Neural crest cell (in vitro differentiated cells): ENCODE data around the gene OPN5. TPM values are rescaled to one million over a fixed set of nuclear protein-coding genes. Genes with fewer than 3 reads are reported as not detected.

Experiments
- DNase-seq: peaks from one replicate; pipeline ENCODE4 v3.0.0; 2021; ENCODE audit warnings: low read depth, mixed read lengths, low spot score
- H3K27ac Mint-ChIP-seq: one replicate; pipeline ENCODE4 v1.8.0; 2021; ENCODE audit warnings: mild to moderate bottlenecking, mixed read lengths; ENCODE audit not compliant: unreplicated experiment
- H3K27me3 Mint-ChIP-seq: 2 replicates; pipeline ENCODE4 v1.8.0; 2021; ENCODE audit warnings: low read depth, mild to moderate bottlenecking, mixed read lengths
- H3K36me3 Mint-ChIP-seq: 2 replicates; pipeline ENCODE4 v1.8.0; 2021; ENCODE audit warnings: low read depth, mild to moderate bottlenecking, mixed read lengths
- H3K4me1 Mint-ChIP-seq: 2 replicates; pipeline ENCODE4 v1.8.0; 2021; ENCODE audit warnings: mixed read lengths
- H3K4me3 Mint-ChIP-seq: one replicate; pipeline ENCODE4 v1.8.0; 2021; ENCODE audit warnings: mild to moderate bottlenecking, mixed read lengths
- H3K9me3 Mint-ChIP-seq: 2 replicates; pipeline ENCODE4 v1.8.0; 2021; ENCODE audit warnings: mixed read lengths
- total RNA-seq: library from RNA; stranded (reverse); gene quantifications from 2 replicates; pipeline ENCODE4 v1.2.1, GENCODE V29; 2021
- TF ChIP-seq, protein P1 (sequence below): fragments of 200-600 bp; sonication (generic); conservative IDR thresholded peaks from 2 replicates; pipeline ENCODE4 v1.5.0; 2021; ENCODE audit warnings: antibody characterized with exemption, mild to moderate bottlenecking

The OPN5 gene
- total RNA-seq, 1 donor from 2014 or later: not detected

DNA sequence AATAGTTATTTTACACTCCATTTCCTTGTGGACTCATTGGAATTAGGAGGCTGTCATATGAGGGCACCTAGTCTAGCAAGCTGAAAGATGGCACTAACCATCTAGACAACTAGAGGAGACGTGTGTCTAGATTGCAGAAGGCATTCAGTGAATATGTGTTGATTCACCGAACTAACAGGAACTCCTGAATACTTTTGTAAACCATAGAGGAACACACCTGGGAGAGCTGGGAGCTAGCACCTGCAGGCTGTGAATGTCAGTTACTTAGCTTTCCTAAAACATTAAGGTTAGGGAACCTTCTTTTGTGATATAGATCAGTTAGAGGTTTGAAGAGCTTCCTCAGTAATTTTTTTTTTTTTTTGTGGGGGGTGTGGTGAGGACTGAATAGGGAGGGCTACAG lies 7.7 kb downstream of the OPN5 start:
- H3K4me1 Mint-ChIP-seq: peaks cover 3% of the 10 kb centered on the region
- H3K36me3 Mint-ChIP-seq: no peaks in the 10 kb centered on the region
- no peak overlapping the region for H3K4me3 Mint-ChIP-seq
- no peak for DNase-seq
- TF ChIP-seq, protein P1, sequence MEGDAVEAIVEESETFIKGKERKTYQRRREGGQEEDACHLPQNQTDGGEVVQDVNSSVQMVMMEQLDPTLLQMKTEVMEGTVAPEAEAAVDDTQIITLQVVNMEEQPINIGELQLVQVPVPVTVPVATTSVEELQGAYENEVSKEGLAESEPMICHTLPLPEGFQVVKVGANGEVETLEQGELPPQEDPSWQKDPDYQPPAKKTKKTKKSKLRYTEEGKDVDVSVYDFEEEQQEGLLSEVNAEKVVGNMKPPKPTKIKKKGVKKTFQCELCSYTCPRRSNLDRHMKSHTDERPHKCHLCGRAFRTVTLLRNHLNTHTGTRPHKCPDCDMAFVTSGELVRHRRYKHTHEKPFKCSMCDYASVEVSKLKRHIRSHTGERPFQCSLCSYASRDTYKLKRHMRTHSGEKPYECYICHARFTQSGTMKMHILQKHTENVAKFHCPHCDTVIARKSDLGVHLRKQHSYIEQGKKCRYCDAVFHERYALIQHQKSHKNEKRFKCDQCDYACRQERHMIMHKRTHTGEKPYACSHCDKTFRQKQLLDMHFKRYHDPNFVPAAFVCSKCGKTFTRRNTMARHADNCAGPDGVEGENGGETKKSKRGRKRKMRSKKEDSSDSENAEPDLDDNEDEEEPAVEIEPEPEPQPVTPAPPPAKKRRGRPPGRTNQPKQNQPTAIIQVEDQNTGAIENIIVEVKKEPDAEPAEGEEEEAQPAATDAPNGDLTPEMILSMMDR: no peak
- no peaks in the 10 kb centered on the region for H3K9me3 Mint-ChIP-seq
- H3K27ac Mint-ChIP-seq: no peak overlapping the region
- peaks cover 60% of the 10 kb centered on the region for H3K27me3 Mint-ChIP-seq

DNA sequence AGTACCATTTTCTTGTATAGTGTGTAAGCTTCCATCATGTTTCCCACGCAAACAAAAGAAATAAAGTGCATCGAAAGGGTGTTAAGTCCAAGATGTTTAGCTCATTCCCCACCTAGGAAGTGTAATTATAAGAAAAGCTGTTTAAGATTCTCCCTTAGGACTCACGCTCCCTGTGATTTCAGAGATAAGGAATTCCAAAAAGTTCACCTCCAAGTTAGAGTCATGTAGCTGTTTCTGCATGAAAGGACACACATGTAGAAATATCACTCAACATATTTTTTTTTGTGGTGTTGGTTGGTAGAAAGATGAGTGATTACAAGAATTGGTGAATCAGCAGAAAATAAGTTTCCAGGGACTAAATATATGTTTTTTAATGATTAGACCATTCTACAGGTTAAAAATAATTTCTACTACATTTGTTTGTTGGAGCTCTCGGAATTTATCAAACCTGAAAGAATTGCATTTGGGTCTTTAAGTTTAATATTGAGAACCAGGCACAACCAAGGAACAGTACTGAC lies 10.4 kb downstream of the OPN5 start:
- TF ChIP-seq, protein P1: no peak
- no peaks in the 10 kb centered on the region for H3K36me3 Mint-ChIP-seq
- no peak overlapping the region for H3K4me3 Mint-ChIP-seq
- H3K4me1 Mint-ChIP-seq: peaks cover 3% of the 10 kb centered on the region
- H3K9me3 Mint-ChIP-seq: no peaks in the 10 kb centered on the region
- DNase-seq: no peak
- no peak overlapping the region for H3K27ac Mint-ChIP-seq
- peaks cover 40% of the 10 kb centered on the region for H3K27me3 Mint-ChIP-seq

DNA sequence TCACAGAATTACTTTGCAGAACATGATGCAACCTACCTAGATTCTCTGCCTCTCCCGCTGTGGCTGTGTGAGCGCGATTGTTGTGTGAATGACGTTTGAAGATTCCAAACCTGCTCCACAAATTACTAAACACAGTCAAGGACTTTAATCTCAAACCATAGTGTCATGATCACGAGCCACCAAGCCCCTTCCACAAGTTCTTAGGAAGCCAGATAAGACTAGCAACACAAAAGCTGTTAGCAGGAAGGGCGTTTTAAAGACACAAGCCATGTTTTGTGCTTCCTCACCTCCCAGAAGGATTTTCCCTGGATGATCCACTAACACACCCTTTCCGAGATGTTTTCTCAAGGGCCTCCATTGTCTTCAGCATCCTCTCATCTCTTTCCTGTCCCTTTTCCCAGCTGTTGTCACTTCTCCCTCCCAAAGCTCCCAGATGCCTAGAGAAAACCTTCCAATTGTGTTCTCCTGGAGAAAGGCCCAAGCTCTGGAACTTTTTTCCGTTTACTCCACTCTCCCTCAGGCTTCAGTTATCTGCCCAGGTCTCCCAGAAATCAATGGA lies 12.8 kb downstream of the OPN5 start:
- Mint-ChIP-seq H3K36me3 (no peaks in the 10 kb centered on the region), H3K4me1 (no peaks in the 10 kb centered on the region), H3K27ac (no peak overlapping the region), H3K9me3 (peaks cover 3% of the 10 kb centered on the region), H3K4me3 (no peak overlapping the region), H3K27me3 (peaks cover 19% of the 10 kb centered on the region)
- TF ChIP-seq, protein P1: no peak
- no peak for DNase-seq

DNA sequence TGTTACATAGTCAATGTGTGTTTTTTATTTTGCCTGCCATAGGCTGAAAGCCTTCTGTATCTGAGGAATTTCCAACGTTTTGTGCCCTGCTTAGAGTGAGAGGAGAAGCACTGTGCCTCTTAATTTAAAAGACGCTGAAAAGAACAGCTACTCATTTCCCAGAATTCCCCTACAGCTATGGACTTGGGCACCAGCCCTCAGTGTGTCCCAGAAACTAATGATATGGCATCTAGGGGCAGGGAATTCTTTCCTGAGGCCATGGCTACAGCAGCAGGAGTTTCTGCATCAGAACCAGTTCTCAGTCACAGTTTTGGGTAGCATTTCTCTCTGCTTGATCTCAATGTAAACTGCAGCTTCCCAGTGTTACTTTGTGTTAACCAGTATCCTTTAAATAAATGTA lies 20.2 kb downstream of the OPN5 start:
- Mint-ChIP-seq H3K9me3 (peaks cover 3% of the 10 kb centered on the region), H3K27ac (no peak overlapping the region), H3K4me1 (no peaks in the 10 kb centered on the region), H3K4me3 (no peak overlapping the region), H3K36me3 (no peaks in the 10 kb centered on the region), H3K27me3 (no peaks in the 10 kb centered on the region)
- DNase-seq: no peak
- TF ChIP-seq, protein P1: no peak

DNA sequence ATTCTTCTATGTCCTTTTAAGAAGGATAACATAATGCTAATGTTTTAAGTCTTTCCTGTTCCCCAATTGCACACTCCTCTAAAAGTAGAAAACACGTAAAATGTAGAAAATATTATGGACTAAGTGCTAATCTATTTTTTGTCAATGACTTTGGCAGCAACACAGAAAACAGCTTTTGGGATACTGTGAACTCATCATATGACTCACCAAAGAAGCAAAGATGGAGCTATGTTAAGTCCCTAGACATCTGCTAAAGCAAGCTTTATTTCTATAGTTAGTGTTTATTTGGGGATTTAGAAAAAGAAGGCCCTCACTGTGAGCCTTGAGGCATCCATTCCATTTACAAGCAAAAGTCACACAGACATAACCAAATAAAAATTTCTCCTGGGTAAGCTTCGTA lies 23.0 kb downstream of the OPN5 start:
- TF ChIP-seq, protein P1: no peak
- H3K4me3 Mint-ChIP-seq: no peak overlapping the region
- H3K36me3 Mint-ChIP-seq: no peaks in the 10 kb centered on the region
- H3K4me1 Mint-ChIP-seq: peaks cover 2% of the 10 kb centered on the region
- no peaks in the 10 kb centered on the region for H3K27me3 Mint-ChIP-seq
- DNase-seq: no peak
- no peak overlapping the region for H3K27ac Mint-ChIP-seq
- H3K9me3 Mint-ChIP-seq: peaks cover 4% of the 10 kb centered on the region
